Suprapubic skin (tissue), 3 donors: ENCODE data around the gene TRAPPC10.

Source experiments
- CTCF ChIP-seq, 2 donors: fragments of 200-600 bp in 1 of 2; fragments of 450-650 bp in 1 of 2; sonication (generic) in 1 of 2; IDR thresholded peaks; one replicate each; pipeline ENCODE4 v1.5.1; 2016 to 2019; ENCODE audit warnings: antibody characterized with exemption in 2 of 2, mild to moderate bottlenecking in 1 of 2, moderate library complexity in 1 of 2
- EP300 ChIP-seq: sonication (generic); formaldehyde crosslinking; IDR thresholded peaks from one replicate; pipeline ENCODE4 v1.6.1; 2017; ENCODE audit warnings: antibody characterized with exemption

DNA sequence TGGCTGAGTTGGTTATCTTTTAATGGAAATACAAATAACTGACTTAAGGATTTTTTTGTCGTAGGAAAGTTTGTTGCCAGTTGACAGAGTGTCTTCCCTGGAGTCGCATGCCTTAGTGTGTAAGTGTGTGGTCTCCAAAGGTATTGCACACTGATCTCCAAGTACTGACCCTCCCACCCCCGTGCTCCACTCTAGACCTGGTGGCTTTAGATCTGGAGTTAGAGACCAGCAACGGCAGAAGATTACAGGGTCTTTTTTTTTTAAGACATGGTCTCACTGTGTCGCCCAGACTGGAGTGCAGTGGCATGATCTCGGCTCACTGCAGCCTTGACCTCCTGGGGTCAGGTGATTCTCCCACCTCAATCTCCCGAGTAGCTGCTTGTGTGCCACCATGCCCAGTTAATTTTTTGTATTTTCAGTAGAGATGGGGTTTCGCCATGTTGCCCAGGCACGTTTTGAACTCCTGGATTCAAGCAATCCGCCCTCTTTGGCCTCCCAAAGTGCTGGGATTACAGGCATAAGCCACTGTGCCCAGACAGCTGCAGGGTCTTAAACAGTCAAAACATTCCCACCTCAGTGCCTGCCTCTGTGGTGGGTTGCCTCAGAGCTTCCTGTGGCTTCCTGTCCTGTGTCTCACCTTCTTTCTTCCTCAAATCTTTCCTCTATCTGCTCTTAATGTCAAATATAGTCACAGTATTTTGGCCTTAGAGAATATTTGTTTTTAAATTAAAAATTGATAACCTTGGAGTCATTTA is 6.9 kb downstream of the TRAPPC10 start:
- TF ChIP-seq CTCF (IDR thresholded peaks at IDR 0.05) (no peak), EP300 (no peak)
